Fibroblast of skin of abdomen (primary cell): ENCODE data around the gene PDCD1.
"Not testable (repeated sequence)": the region's sequence is repeated elsewhere in the genome, so short reads cannot be mapped to it uniquely, and the experiment has no call there.

Experiments used
- DNase-seq: peaks from one replicate; pipeline ENCODE4 v3.0.0-alpha.2; 2013

Gene PDCD1

DNA sequence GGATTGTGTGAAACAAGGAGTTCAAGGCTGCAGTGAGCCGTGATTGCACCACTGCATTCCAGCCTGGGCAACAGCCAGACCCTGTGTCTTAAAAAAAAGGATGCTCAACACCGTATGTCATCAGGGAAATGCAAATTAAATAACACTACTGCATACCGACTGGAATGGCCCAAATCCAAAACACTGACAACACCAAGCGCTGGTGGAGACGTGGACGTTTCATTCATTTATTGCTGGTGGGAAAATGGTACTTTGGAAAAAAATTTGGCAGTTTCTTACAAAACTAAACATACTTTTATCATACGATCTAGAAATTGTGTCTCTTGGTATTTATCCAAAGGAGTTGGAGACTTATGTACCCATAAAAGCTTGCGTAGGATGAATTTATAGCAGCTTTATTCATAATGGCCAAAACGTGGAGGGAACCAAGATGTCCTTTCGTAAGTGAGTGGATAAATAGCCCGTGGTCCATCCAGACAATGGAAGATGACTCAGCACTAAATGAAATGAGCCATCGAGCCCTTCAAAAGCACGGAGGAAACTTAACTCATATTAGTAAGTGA, 25.5 kb downstream of the PDCD1 start:
- peak; percentile 70 for DNase-seq

DNA sequence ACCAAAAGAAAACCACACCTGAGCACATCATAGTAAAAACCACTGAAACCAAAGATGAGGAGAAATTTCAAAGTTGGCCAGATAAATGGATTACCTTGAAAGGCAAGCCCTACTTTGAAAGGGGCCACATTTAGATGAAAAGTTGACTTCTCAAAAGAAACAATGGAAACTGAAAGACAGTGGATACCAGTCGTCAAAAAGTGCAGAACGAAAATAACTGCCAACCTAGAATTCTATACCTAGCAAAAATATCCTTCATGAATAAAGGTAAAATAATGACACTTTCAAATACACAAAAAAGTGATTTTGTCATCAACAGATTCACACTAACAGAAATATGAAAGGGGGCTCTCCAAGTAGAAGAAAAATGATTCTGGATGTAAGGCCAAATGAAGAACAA, 31.3 kb downstream of the PDCD1 start:
- DNase-seq = no peak

DNA sequence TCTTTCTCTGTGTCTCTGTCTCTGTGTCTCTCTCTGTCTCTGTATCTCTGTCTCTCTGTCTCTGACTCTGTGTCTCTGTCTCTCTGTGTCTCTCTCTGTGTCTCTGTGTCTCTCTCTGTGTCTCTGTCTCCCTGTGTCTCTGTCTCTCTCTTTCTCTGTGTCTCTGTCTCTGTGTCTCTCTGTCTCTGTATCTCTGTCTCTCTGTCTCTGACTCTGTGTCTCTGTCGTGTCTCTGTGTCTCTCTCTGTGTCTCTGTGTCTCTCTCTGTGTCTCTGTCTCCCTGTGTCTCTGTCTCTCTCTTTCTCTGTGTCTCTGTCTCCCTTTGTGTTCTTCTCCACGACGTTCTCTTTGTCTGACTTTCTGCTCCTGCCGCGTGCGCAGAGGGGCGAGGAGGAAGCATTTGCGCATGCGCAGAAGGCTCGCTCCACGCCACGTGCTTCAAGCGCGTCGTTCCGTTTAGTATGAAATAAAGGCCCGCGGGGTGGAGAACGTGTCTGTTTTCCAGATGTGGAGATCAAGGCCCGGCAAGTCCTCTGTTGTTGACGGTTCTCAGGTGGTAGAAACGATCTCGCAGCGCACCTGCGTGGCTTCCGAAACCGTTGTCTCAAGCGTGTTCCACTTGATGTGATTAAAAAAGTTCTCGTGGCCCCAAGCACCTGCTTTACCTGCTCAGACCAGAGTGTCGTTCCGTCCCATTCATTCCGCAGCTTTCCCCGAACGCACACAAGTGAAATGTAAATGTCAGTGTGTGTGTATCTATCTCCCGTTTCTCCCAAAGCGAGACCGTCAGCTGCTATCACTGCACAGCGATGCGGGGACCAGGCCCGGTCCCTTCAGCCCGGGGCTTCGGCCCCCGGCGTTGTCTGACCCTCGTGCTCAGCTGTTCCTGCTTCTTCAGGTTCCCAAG, 34.9 kb downstream of the PDCD1 start:
- not testable (repeated sequence) for DNase-seq

DNA sequence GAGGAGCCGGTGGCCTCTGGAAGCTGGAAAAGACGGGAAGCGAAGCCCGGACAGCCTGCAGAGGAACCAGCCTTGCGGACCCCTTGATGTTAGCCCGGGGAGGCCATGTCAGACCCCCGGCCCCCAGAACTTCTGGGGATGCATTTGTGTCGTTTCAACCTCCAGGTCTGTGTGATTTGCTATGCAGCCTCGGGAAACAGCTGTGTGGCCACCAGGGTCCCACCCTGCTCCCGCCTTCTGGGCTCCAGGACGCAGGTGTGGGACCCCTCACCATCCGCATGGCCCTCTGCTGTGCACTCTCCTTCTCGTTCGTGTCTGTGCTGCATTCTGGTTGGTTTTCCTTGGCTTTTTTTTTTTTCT, 36.5 kb downstream of the PDCD1 start:
- no peak for DNase-seq

DNA sequence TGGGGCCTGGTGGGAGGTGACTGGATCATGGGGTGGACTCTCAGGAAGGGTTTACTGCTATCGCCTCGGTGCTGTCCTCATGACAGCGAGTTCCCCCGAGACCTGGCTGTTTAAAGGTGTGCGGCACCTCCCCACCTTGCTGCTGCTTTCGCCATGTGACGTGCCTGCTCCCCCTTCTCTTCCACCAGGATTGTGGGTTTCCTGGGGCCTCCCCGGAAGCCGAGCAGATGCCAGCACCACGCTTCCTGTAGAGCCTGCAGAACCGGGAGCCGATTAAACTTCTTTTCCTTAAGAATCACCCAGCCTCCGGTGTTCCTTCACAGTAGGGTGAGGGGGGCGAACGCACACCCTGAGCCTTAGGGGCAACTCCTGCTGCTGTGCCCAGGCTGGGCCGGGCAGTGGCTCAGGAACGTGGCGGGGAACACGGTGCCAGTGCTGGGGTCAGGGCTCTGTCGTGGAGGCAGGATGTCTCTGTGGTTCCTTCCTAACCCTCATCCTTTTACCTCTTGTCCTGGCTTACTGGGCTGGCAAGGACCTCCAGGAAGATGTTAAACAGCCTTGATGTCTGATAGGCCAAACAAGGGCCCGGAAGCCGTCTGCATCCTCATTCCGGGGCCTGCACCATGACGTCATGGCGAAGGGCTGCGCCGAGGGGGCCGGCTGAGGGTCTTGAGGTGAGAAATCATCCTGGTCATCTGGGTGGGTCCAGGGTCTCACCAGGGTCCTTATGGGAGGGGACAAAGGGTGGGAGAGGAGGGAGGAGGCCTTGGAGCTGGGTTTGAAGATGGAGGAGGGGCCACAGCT, 37.0 kb downstream of the PDCD1 start:
- DNase-seq = no peak

DNA sequence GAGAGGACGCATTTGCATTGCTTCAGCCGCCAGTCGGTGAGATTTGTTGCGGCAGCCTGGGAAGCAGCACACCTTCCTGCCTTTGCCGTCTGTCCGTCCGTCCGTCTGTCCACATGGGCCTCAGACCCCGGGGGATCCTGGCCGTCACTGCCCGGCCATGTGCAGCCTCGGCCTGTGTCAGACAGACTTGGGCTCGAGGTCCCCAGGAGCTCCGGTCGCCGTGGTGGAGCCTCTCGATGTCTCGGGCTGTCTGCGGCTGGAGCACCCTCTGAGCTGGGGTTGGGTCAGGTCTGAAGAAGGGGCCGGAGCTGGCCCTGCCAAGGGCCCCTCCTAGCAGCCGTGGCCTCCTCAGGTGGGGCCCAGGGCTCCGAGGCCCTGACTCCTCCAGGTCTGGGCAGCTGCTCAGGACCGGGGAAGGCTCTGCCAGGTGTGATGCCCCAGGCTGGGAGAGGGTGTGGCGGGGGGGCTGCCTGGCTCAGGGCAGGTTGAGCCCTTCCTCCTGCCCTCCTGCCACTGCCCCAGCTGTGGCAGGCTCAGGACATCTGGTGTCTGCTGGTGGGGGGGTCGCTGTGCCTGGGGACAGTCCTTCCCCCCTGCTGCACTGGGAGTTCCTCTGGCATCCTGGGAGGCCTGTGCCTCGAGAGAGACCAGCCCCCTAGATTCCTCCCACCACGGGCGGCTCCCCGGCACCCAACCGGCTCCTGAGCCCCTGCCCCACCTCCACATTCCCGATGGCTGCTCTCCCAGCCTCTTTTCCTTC, 37.9 kb downstream of the PDCD1 start:
- no peak for DNase-seq

DNA sequence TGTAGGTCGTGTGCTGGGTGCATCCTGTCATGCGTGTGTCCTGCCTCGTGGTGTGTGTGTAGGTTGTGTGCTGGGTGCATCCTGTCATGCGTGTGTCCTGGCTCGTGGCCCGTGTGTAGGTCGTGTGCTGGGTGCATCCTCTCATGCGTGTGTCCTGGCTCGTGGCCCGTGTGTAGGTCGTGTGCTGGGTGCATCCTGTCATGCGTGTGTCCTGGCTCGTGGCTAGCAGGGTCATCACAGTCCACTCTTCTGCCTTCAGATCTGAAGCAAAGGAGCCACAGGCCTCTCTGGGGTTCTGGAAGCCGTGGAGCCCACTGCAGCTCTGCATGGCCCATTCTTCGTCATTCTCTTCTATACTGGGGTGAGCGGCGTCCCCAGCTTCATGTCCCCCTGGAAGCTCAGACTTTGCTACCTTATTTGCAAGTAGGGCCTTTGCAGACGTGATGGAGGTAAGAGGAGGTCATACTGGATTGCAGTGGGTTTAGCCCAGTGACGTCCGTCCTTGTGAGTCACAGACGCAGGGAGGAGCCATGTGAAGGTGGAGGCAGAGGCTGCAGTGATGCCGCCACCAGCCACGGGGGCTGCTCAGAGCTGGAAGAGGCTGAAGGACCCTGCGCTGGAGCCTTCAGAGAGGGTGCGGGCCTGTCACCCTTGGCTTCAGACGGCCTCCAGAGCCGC, 38.6 kb downstream of the PDCD1 start:
- not testable (repeated sequence) for DNase-seq

DNA sequence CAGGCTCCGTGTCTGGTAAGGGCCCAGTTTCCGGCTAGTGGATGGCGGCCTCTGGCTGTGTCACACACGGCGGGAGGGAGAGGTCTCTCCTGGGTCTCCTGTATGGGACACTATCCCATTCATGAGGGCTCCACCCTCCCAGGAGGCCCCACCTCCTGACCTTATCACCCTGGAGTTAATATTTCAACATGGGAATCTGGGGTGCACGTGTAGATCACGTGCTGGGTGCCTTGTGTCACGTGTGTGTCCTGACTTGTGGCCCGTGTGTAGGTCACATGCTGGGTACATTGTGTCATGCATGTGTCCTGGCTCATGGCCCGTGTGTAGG, 39.8 kb downstream of the PDCD1 start:
- no peak for DNase-seq

DNA sequence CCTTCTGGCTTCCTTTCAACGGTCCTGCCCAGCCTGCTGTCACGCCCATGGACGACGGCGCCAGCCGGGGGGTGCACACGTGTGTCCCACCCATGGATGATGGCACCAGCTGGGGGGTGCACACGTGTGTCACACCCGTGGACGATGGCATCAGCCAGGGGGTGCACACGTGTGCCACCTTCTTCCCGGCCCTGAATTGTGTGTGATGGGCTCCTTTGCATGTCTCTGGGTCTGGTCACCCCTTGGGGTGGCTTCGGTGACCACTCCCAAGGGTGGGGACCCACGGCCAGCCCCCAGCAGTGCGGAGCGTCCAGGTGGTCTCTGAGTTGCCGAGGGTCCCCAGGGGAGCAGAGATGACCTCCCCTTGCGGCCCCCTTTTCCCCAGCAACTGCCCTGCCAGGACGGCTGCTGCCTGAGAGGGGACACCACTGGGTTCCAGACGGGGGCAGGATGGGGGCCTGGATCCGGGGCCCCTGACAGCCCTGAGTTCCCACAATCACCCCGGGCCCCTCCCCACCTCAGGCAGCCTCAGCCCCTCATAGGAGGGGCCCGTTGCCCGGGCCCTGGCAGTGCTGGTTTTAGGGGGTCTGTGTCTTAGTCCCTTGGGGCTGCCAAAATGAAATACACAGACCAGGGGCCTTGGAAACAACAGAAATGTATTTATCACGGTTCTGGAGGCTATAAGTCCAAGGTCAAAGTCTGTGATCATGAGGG, 40.3 kb downstream of the PDCD1 start:
- no peak for DNase-seq

DNA sequence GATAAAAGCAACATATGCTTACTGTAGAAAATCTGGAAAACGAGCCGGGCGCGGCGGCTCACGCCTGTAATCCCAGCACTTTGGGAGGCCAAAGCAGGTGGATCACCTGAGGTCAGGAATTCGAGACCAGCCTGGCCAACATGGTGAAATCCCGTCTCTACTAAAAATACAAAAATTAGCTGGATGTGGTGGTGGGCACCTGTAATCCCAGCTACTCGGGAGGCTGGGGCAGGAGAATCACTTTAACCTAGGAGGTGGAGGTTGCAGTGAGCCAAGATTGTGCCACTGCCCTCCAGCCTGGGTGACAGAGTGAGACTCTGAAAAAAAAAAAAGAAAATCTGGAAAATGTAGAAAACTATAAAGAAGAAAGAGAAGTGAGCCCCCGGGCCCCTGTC, 40.9 kb downstream of the PDCD1 start:
- not testable (repeated sequence) for DNase-seq

DNA sequence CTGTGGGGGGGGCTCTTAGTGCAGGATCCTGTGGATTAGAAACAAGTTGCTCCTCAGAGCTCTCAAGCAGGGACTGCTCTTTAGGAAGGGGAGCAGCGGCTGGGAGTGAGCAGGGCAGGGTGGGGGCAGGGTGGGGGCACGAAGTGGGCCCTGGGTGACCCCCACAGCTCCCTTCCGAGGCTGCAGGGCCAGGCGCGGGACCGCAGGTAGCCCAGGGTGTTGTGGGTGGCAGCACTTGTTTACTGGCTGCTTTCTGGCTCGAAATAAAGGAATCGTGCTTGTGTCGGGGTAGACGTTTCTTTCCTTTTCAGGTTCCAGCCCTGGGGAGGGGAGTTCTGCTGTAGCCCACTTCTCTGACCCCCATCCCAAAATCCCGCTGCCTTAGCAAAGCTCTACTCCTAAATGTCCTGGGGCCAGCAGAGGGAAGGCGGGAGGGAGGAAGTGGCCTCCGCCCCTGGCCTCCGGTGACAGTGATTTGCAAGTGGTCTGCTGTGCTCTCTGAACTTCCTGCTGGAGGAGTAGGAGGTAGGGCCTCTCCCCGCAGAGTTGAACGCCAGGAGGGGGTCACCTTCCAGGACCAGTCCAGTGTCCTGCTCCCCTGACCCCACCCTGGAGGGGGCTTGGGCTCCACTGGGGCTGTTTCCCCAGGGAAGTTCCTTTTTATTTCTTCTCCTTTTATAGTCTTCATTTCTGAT, 41.4 kb downstream of the PDCD1 start:
- DNase-seq = no peak

DNA sequence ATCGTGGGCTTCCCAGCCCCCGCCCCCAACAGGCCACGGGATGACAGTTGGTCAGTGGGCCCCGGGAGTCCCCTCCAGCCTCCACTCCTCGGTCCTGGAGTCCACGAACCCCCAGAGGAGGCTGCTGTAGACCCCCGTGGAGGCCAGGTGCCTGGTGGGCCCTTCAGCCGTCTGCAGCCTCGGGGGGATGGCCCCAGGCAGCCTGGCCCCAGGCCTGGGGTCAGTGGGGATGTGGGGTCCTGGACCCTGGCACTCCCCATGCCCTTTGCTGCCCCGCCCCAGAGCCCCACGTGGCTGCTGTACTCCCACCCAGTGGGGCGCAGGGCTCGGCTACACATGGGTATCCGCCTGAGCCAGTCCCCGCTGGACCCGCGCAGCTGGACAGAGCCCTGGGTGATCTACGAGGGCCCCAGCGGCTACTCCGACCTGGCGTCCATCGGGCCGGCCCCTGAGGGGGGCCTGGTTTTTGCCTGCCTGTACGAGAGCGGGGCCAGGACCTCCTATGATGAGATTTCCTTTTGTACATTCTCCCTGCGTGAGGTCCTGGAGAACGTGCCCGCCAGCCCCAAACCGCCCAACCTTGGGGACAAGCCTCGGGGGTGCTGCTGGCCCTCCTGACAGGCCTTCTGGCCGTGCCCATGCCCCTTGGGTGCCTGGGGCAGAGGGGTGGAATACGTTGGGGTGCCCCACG, 42.1 kb downstream of the PDCD1 start:
- no peak for DNase-seq

DNA sequence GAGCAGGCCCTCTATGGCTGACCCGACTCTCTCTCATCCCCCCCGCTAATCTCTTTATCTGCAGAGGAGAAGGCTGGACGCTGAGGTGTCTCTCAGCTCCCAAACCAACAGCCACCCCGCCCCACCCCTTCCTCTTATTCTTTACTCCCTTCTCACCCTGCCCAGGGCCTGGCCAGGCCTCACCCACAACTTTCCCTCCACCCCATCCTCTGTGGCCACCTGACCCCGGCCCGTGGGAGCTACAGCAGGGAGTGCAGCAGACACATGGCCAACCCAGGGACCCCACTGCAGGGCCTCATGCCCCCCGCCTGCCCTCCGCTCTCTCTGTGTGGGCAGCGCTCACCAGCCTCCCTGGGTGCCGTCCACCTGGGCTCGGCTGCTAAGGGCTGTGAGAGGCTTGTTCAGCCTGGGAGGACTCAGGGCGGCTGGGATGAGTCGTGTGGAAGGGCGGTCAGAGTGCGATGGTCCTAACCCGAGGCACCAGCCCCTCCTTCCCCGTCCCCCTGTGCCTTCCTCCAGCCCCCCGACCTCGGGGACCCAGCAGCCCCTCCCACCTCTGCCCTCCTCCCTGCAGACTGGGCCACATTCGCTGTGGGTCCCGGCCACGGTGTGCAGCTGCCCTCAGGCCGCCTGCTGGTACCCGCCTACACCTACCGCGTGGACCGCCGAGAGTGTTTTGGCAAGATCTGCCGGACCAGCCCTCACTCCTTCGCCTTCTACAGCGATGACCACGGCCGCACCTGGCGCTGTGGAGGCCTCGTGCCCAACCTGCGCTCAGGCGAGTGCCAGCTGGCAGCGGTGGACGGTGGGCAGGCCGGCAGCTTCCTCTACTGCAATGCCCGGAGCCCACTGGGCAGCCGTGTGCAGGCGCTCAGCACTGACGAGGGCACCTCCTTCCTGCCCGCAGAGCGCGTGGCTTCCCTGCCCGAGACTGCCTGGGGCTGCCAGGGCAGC, 42.9 kb downstream of the PDCD1 start:
- no peak for DNase-seq

DNA sequence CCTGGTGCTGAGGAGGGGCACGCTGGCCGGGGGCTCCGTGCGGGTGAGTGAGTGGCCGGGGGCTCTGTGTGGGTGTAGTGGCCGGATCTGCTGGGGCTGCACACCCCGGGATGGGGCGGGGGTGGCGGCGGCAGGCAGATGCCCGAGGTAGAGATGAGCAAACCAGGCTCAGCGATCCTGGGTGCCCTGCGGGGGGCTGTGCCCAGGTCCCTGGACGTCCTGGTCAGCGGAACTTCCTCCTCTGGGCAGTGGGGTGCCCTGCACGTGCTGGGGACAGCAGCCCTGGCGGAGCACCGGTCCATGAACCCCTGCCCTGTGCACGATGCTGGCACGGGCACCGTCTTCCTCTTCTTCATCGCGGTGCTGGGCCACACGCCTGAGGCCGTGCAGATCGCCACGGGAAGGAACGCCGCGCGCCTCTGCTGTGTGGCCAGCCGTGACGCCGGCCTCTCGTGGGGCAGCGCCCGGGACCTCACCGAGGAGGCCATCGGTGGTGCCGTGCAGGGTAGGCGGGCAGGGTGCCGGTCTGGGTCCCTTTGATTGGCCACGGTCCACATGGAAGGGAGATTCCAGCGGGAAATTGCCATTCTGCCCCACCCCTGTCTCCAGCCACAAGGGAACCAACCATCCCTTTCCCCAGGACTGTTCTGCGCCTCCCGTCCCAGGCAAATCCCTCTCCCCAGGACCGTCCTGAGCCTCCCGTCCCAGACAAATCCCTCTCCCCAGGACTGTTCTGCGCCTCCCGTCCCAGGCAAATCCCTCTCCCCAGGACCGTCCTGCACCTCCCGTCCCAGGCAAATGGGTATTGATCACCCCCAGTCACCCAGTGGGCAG, 43.8 kb downstream of the PDCD1 start:
- no peak for DNase-seq

DNA sequence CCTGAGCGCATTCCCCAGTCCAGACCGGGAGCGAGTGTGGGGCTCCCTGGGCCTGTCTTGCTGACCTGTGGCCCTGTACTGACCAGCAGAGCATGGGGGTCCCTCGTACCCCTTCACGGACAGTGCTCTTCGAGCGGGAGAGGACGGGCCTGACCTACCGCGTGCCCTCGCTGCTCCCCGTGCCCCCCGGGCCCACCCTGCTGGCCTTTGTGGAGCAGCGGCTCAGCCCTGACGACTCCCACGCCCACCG, 44.4 kb downstream of the PDCD1 start:
- DNase-seq = no peak

DNA sequence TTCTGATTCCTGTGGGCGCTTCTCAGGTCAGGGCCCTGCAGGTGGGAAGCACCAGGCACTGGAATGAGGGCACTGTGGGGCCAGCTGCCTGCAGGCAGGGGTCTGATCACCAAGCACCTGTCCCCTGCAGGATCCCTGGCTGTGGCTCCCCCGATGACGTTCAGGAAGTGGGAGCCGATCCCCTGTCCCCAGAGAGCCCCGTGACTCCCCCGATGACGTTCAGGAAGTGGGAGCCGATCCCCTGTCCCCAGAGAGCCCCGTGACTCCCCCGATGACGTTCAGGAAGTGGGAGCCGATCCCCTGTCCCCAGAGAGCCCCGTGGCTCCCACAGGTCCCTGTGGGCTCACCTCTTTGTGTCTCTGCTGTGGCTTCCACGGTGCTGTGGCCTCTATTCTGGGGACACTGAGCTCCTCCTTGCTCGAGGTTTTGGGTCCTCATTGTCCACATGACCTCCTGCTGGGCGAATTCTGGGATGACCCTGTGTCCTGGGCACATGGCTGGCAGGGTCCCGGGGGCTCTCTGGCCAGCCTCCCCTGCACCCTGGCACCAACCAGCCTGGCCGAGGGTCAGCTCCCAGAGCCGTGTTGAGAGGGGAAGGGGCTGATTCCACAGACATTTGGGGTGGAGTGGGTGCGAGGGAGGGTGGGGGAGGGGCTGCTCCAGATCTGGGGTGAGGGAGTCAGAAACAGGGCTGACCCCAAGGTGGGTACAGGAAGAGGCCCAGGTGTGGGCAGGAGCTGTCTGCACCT, 44.9 kb downstream of the PDCD1 start:
- no peak for DNase-seq

DNA sequence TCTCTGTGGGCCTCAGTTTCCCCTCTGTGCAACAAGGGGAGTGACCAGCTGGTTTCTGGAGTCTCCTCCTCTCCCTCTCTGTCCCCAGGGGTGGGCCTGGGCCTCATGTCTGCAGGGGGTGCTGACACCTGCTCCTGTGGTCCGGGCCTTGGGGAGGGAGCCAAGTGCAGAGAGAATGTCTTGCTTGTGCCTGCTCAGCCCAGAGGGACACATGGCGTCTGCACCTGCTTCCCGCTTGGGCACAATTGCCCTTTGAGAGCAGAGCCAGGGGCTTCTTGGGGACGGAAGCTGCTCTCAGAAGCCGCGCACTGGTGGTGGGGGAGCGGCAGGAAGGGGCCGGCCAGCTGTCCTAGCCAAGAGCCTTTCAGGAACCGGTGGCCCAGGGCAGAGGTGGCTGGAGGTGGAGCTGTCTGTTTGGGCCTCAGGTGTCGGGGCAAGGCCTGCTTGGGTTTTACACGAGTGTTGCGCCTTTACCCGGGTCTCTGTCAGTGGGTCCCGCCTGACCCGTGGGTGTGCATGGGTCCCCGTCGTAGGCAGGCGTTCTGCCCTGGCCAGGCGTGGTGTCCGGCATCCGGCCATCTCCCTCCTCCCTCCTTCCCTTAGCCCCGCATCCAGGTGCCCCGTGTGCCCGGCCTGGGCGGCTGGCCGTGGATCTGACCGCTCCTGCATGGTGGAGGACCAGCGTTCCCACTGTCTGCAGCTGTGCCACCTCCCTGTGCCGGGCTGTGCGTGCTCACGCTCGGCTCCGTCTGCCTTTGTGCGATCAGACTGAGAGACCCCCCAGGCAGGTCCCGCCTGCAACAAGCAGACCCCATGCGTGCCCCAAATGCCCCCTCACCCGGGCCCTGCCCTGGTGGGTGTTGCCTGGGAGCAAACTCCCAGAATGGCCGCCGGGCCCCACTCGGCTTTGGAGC, 45.7 kb downstream of the PDCD1 start:
- no peak for DNase-seq
